ENCODE results near the gene GSDMA. TPM values are rescaled to one million over a fixed set of nuclear protein-coding genes. Genes with fewer than 3 reads are reported as not detected.
"Not testable (repeated sequence)": the region's sequence is repeated elsewhere in the genome, so short reads cannot be mapped to it uniquely, and the experiment has no call there.

GSDMA gene
- total RNA-seq, 1 donor from 2014 or later = not detected

GRCh38 chr17:40004072-40004471 is 41.3 kb downstream of the GSDMA start:
- no peak for TF ChIP-seq CTCF (conservative IDR thresholded peaks at IDR 0.05)

GRCh38 chr17:40004712-40005111 is 41.9 kb downstream of the GSDMA start:
- Mint-ChIP-seq H3K27me3 (ENCODE audit: low read depth) (no peaks in the 10 kb centered on the region), H3K36me3 (ENCODE audit: low read depth) (no peaks in the 10 kb centered on the region), H3K27ac (ENCODE audit: unreplicated experiment) (no peak overlapping the region), H3K4me1 (no peaks in the 10 kb centered on the region), H3K4me3 (no peak overlapping the region), H3K9me3 (no peaks in the 10 kb centered on the region)
- no peak for TF ChIP-seq CTCF (conservative IDR thresholded peaks at IDR 0.05)
- no peak for DNase-seq (ENCODE audit: low read depth, low spot score)

More at GRCh38 chr17:40004072-40004471, 41.3 kb downstream of the GSDMA start:
- no peaks in the 10 kb centered on the region for H3K9me3 Mint-ChIP-seq
- DNase-seq (ENCODE audit: low read depth, low spot score) = no peak
- no peaks in the 10 kb centered on the region for H3K4me1 Mint-ChIP-seq
- no peaks in the 10 kb centered on the region for H3K27me3 Mint-ChIP-seq (ENCODE audit: low read depth)
- H3K4me3 Mint-ChIP-seq = no peak overlapping the region
- no peaks in the 10 kb centered on the region for H3K36me3 Mint-ChIP-seq (ENCODE audit: low read depth)
- H3K27ac Mint-ChIP-seq (ENCODE audit: unreplicated experiment) = no peak overlapping the region

- Mint-ChIP-seq H3K4me1 (no peaks in the 10 kb centered on the region), H3K9me3 (no peaks in the 10 kb centered on the region), H3K27me3 (ENCODE audit: low read depth) (no peaks in the 10 kb centered on the region), H3K27ac (ENCODE audit: unreplicated experiment) (no peak overlapping the region), H3K36me3 (ENCODE audit: low read depth) (no peaks in the 10 kb centered on the region), H3K4me3 (no peak overlapping the region)
- DNase-seq (ENCODE audit: low read depth, low spot score) = no peak
- no peak for TF ChIP-seq CTCF (conservative IDR thresholded peaks at IDR 0.05)
Measured at GRCh38 chr17:40005520-40005919, 42.7 kb downstream of the GSDMA start.

GRCh38 chr17:40010946-40011500 is 48.2 kb downstream of the GSDMA start:
- not testable (repeated sequence) for DNase-seq (ENCODE audit: low read depth, low spot score); H3K4me3 Mint-ChIP-seq; H3K36me3 Mint-ChIP-seq (ENCODE audit: low read depth); H3K4me1 Mint-ChIP-seq; H3K9me3 Mint-ChIP-seq; H3K27ac Mint-ChIP-seq (ENCODE audit: unreplicated experiment); H3K27me3 Mint-ChIP-seq (ENCODE audit: low read depth)

GRCh38 chr17:40012017-40012647 is 49.3 kb downstream of the GSDMA start:
- H3K4me3 Mint-ChIP-seq; H3K4me1 Mint-ChIP-seq; H3K9me3 Mint-ChIP-seq; DNase-seq (ENCODE audit: low read depth, low spot score); H3K27me3 Mint-ChIP-seq (ENCODE audit: low read depth); H3K36me3 Mint-ChIP-seq (ENCODE audit: low read depth); H3K27ac Mint-ChIP-seq (ENCODE audit: unreplicated experiment): not testable (repeated sequence)

- Mint-ChIP-seq H3K9me3 (no peaks in the 10 kb centered on the region), H3K27ac (ENCODE audit: unreplicated experiment) (no peak overlapping the region), H3K4me1 (peaks cover 12% of the 10 kb centered on the region), H3K4me3 (no peak overlapping the region), H3K27me3 (ENCODE audit: low read depth) (peaks cover 3% of the 10 kb centered on the region), H3K36me3 (ENCODE audit: low read depth) (no peaks in the 10 kb centered on the region)
- DNase-seq (ENCODE audit: low read depth, low spot score) = no peak
- no peak for TF ChIP-seq CTCF (conservative IDR thresholded peaks at IDR 0.05)
Measured at GRCh38 chr17:40014375-40014980, 51.7 kb downstream of the GSDMA start.
